Ovary (tissue), 9 donors: ENCODE results near the gene ARMC12. TPM values are rescaled to one million over a fixed set of nuclear protein-coding genes. Genes with fewer than 3 reads are reported as not detected.

Experiments used
- DNase-seq, 5 donors: peaks; one replicate each; pipeline ENCODE4 v3.0.0-alpha.2; 2019 to 2020
- H3K27ac ChIP-seq, 2 donors: fragments of 200-600 bp; one replicate each; pipeline versions ENCODE4 v1.5.1 to v1.8.0; 2019 to 2022
- H3K27me3 ChIP-seq: fragments of 200-600 bp; one replicate; pipeline ENCODE4 v1.8.0; 2022
- H3K36me3 ChIP-seq: fragments of 200-600 bp; sonication (generic); one replicate; pipeline ENCODE4 v1.5.1; 2019
- H3K4me1 ChIP-seq: one replicate; pipeline ENCODE4 v1.8.1; 2013; ENCODE audit warnings: mild to moderate bottlenecking, moderate library complexity; ENCODE audit not compliant: insufficient read depth
- H3K4me3 ChIP-seq: fragments of 200-600 bp; sonication (generic); one replicate; pipeline ENCODE4 v1.5.1; 2017
- H3K9me3 ChIP-seq, 2 donors: fragments of 200-600 bp in 1 of 2; sonication (generic) in 1 of 2; one replicate each; pipeline versions ENCODE4 v1.5.1 to v1.8.1; 2013 to 2019; ENCODE audit warnings: mild to moderate bottlenecking in 1 of 2, moderate library complexity in 1 of 2
- EP300 ChIP-seq: sonication (generic); formaldehyde crosslinking; IDR thresholded peaks from one replicate; pipeline ENCODE4 v1.6.1; 2017; ENCODE audit warnings: antibody characterized with exemption
- POLR2A ChIP-seq: fragments of 450-650 bp; IDR thresholded peaks from one replicate; pipeline ENCODE4 v1.6.1; 2017; ENCODE audit warnings: antibody characterized with exemption, mild to moderate bottlenecking, moderate library complexity
- WGBS, 3 donors: extraction: QIAGEN DNeasy Blood & Tissue Kit in 1 of 3; methylation state at CpG; one replicate each; pipeline versions ENCODE4 v1.1.5 to v1.1.7; 2013 to 2017; 5-methylcytosine and 5-hydroxymethylcytosine counted together
- intact Hi-C, 4 donors: fragments of 100-400 bp; cut with DNase I; formaldehyde crosslinking; loops; one replicate each; pipeline versions ENCODE4 v1.11.0 to v1.15.1; 2022 to 2023
- polyA plus RNA-seq, 2 donors: library from polyadenylated mRNA; stranded (reverse); fragments of 200-250 nt in 1 of 2; fragments of 350-450 nt in 1 of 2; fragmentation: Illumina TruSeq in 1 of 2; extraction: RNeasy Lipid Tissue Mini Kit (QIAGEN cat#74804) in 1 of 2; gene quantifications; one replicate each; pipeline ENCODE4 v1.2.3, GENCODE V29; 2013 to 2014
- total RNA-seq, 7 donors: library from RNA; depleted of rRNA in 2 of 7; stranded (reverse); fragments of >200 nt in 2 of 7; fragmentation: NEBNext Ultra II Directional in 3 of 7; extraction: Animal tissue kit (Norgen Biotek cat#: 25700) in 3 of 7; gene quantifications; one replicate each; pipeline versions ENCODE4 v1.1.0 to v1.2.4, GENCODE V29; 2016 to 2023
- TF ChIP-seq, protein P1 (sequence below), 3 donors: fragments of 450-650 bp in 2 of 3; fragments of 200-600 bp in 1 of 3; IDR thresholded peaks; one replicate each; pipeline versions ENCODE4 v1.5.1 to v1.8.0; 2016 to 2022; ENCODE audit warnings: antibody characterized with exemption in 3 of 3, mild to moderate bottlenecking in 1 of 3
- donor health status: DM: no; HTN: no; CAD: no; lungs with moderate emphysema.
- donor health status: DM: no; HTN: no; CAD: no.
- donor health status: Bipolar disorder and iron deficiency.
- donor health status: DM: yes; HTN: yes; CAD: no.
- donor health status: DM: no; HTN: no; CAD: no.
- donor health status: DM: yes; HTN: yes; CAD: no.

The ARMC12 gene
- total and polyA plus RNA-seq, 9 donors = 0.34 to 1.9 (median 1.0) TPM

- no peaks in the 10 kb centered on the region for H3K9me3 ChIP-seq
- H3K36me3 ChIP-seq = no peaks in the 10 kb centered on the region
- TF ChIP-seq, protein P1, sequence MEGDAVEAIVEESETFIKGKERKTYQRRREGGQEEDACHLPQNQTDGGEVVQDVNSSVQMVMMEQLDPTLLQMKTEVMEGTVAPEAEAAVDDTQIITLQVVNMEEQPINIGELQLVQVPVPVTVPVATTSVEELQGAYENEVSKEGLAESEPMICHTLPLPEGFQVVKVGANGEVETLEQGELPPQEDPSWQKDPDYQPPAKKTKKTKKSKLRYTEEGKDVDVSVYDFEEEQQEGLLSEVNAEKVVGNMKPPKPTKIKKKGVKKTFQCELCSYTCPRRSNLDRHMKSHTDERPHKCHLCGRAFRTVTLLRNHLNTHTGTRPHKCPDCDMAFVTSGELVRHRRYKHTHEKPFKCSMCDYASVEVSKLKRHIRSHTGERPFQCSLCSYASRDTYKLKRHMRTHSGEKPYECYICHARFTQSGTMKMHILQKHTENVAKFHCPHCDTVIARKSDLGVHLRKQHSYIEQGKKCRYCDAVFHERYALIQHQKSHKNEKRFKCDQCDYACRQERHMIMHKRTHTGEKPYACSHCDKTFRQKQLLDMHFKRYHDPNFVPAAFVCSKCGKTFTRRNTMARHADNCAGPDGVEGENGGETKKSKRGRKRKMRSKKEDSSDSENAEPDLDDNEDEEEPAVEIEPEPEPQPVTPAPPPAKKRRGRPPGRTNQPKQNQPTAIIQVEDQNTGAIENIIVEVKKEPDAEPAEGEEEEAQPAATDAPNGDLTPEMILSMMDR (IDR thresholded peaks at IDR 0.05) = no peak
- TF ChIP-seq EP300 (no peak), POLR2A (no peak)
- no peak overlapping the region for H3K27ac ChIP-seq
- no peak overlapping the region for H3K4me3 ChIP-seq
- H3K27me3 ChIP-seq = no peaks in the 10 kb centered on the region
- intact Hi-C loops = no loop called here
- no peaks in the 10 kb centered on the region for H3K4me1 ChIP-seq
- WGBS, 3 donors = 85 to 91% (median 85%) methylated on average over 7 of the region's 7 CpGs
- no peak for DNase-seq
These were observed 13.7 kb downstream of the ARMC12 start for GRCh38 chr6:35750557-35750956.

DNA sequence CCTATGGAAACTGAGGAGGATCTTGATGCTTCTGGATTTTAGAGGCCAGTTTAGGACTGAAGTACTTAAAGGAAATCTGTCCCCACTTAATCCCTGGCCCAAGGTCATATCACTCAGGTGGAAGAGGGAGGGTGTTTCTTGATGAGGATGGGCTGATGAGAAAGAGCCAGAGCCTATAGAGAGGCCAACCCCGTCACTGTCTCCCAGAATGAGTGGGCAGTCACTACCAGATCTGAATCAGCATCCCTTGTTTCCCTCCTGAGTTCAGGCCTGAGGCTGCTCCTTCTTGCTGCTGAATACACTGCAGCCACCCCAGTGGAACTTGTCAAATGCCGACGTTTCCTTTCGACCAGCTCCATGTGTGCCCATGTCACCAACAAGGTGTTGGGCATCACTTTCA, 14.8 kb downstream of the ARMC12 start:
- TF ChIP-seq, protein P1 (IDR thresholded peaks at IDR 0.05) = no peak
- TF ChIP-seq EP300 = no peak
- no peak for TF ChIP-seq POLR2A
- Histone ChIP-seq H3K9me3 (no peaks in the 10 kb centered on the region), H3K4me1 (no peaks in the 10 kb centered on the region), H3K4me3 (no peak overlapping the region), H3K27ac (no peak overlapping the region), H3K36me3 (no peaks in the 10 kb centered on the region), H3K27me3 (no peaks in the 10 kb centered on the region)
- intact Hi-C loops = no loop called here
- no peak for DNase-seq
- WGBS, 3 donors = 81 to 84% (median 83%) methylated on average over 4 of the region's 4 CpGs

GRCh38 chr6:35752330-35752729, 15.5 kb downstream of the ARMC12 start:
- intact Hi-C loops = no loop called here
- 79 to 94% (median 88%) methylated on average over 4 of the region's 4 CpGs for WGBS, 3 donors
- DNase-seq = no peak
- Histone ChIP-seq H3K27ac (no peak overlapping the region), H3K4me1 (no peaks in the 10 kb centered on the region), H3K36me3 (no peaks in the 10 kb centered on the region), H3K4me3 (no peak overlapping the region), H3K9me3 (no peaks in the 10 kb centered on the region), H3K27me3 (no peaks in the 10 kb centered on the region)
- TF ChIP-seq, protein P1 (IDR thresholded peaks at IDR 0.05) = no peak
- TF ChIP-seq POLR2A = no peak
- TF ChIP-seq EP300 = no peak

DNA sequence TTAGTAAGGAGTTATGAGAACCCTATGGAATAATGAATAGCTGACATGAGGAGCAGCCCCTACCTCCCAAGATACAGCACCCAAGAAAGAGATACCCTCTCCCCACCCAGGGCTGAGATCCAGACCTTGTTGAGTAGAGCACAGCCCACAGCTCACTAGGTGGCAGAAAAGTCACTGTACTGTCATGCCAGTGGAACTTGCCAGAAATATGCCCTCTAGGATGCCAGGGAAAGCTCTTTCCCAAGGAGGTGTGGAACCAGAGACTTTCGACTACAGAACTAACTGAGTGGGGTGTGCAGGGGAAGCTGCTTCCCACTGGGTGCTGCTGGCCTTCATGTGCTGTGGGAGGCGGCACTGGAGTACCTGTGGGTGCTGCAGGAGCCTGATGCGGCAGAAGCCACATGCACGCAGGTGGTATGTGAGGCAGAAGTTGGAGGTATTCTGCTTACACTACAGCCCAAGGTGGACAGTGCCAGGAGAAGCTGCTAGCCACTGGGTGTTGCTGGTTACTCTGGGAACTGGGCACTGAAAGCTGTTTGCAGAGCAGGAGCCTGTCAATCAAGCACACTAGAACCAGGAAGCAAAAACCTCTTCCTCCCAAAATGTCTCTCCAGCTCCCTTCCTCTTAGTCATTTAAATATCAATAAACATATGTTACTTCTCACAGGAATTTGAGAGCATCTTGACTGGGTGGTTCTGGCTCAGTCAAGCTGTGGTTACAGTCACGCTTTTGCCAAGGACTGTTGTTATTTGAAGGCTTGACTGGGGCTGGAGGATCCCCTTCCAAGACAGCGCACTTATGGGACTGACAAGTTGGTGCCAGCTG, 17.8 kb downstream of the ARMC12 start:
- WGBS, 3 donors = 78 to 89% (median 82%) methylated on average over 6 of the region's 6 CpGs

More for the DNA sequence above, 17.8 kb downstream of the ARMC12 start:
- Histone ChIP-seq H3K27me3 (no peaks in the 10 kb centered on the region), H3K27ac (no peak overlapping the region), H3K4me3 (no peak overlapping the region), H3K4me1 (no peaks in the 10 kb centered on the region), H3K9me3 (no peaks in the 10 kb centered on the region), H3K36me3 (no peaks in the 10 kb centered on the region)
- TF ChIP-seq, protein P1 (IDR thresholded peaks at IDR 0.05) = no peak
- TF ChIP-seq POLR2A (no peak), EP300 (no peak)
- intact Hi-C loops = loop anchor here in 1 of 4 donors (5.0 kb wide), 1 partner anchor 1778 kb away; no protein-coding TSS in a partner anchor
- DNase-seq = no peak
